K562 (cell line): ENCODE measurements around the gene PCBP3. TPM values are rescaled to one million over a fixed set of nuclear protein-coding genes. Genes with fewer than 3 reads are reported as not detected.
"Not testable (repeated sequence)": the region's sequence is repeated elsewhere in the genome, so short reads cannot be mapped to it uniquely, and the experiment has no call there.

Experiments
- ATAC-seq: fragments of 200-7000 bp; cut with Tn5 transposase; 3 replicates; pipeline ENCODE4 v1.9.1; 2020; ENCODE audit warnings: moderate library complexity
- BruUV-seq: library from RNA; stranded (reverse); fragments of 400-500 nt; replicated peaks from 2 replicates; lab custom pipeline; 2021; lab: Mats Ljungman, UMichigan
- CTCF ChIA-PET: fragments of 300-600 bp; formaldehyde crosslinking; extraction: SDS; loops from one replicate; lab custom pipeline; 2021; ENCODE audit warnings: low intra/inter-chr PET ratio; lab: Yijun Ruan, JAX
- POLR2A ChIA-PET: fragments of 300-600, 350-650 bp; sonication (Branson Sonifier 250); formaldehyde crosslinking; extraction: SDS; loops from one replicate; lab custom pipeline; 2021; ENCODE audit warnings: antibody characterized with exemption, inconsistent platforms; lab: Yijun Ruan, JAX
- DNase-seq, 4 experiments: peaks; one replicate each; pipeline versions ENCODE4 v3.0.0 to v3.0.0-alpha.2; 2011 to 2018; ENCODE audit warnings: low spot score in 3 of 4, mixed read lengths in 3 of 4; ENCODE audit errors: extremely low read depth in 1 of 4
- FAIRE-seq: peaks from 2 replicates; lab custom pipeline; 2011; peaks lifted over from hg19 to GRCh38; lab: Jason Lieb, UNC
- H2AFZ ChIP-seq: 2 replicates; pipeline ENCODE4 v1.6.0; 2011; ENCODE audit warnings: low read depth, low read length, control low read depth, inconsistent platforms
- H3K27ac ChIP-seq: fragments of 200-600 bp; 3 replicates; pipeline ENCODE4 v1.8.0; 2011; ENCODE audit warnings: low read depth, mild to moderate bottlenecking, control low read depth, inconsistent platforms, low read length, moderate library complexity, mixed read lengths; ENCODE audit errors: extremely low read depth
- H3K27me3 ChIP-seq, 2 experiments: fragments of 300-600 bp in 1 of 2; 2 replicates in 1 of 2; 3 replicates in 1 of 2; pipeline versions ENCODE4 v1.6.0 to v1.8.0; 2011; ENCODE audit warnings: inconsistent platforms in 2 of 2, low read length in 2 of 2, mild to moderate bottlenecking in 1 of 2, mixed read lengths in 1 of 2, moderate library complexity in 1 of 2; ENCODE audit not compliant: control insufficient read depth in 2 of 2, insufficient read depth in 2 of 2
- H3K36me3 ChIP-seq: fragments of 300-600 bp; 3 replicates; pipeline ENCODE4 v1.8.0; 2011; ENCODE audit warnings: mild to moderate bottlenecking, low read length, inconsistent platforms; ENCODE audit not compliant: control insufficient read depth, insufficient read depth
- H3K4me1 ChIP-seq, 2 experiments: fragments of 200-600 bp in 1 of 2; replicated peaks in 1 of 2; 2 replicates in 1 of 2; 3 replicates in 1 of 2; pipeline versions ENCODE4 v1.5.1 to v1.8.0; 2011; ENCODE audit warnings: inconsistent platforms in 2 of 2, low read length in 2 of 2, mild to moderate bottlenecking in 1 of 2, mixed read lengths in 1 of 2, moderate library complexity in 1 of 2; ENCODE audit not compliant: control insufficient read depth in 2 of 2, insufficient read depth in 2 of 2
- H3K4me2 ChIP-seq: 2 replicates; pipeline ENCODE4 v1.6.1; 2011; ENCODE audit warnings: low read length, control low read depth, inconsistent platforms, mixed read lengths; ENCODE audit not compliant: insufficient read depth
- H3K4me3 ChIP-seq: fragments of 200-600 bp; sonication (generic), shearing (Covaris generic); 2 replicates; pipeline ENCODE4 v1.5.1; 2016; ENCODE audit warnings: control low read depth, inconsistent platforms
- H3K79me2 ChIP-seq: fragments of 200-600 bp; 3 replicates; pipeline ENCODE4 v1.8.0; 2011; ENCODE audit warnings: low read length, inconsistent platforms; ENCODE audit not compliant: control insufficient read depth, insufficient read depth
- H3K9ac ChIP-seq, 2 experiments: 2 replicates each; pipeline versions ENCODE4 v1.6.0 to v1.6.1; 2011; ENCODE audit warnings: low read depth in 2 of 2, low read length in 2 of 2, control low read depth in 1 of 2, inconsistent platforms in 1 of 2, mild to moderate bottlenecking in 1 of 2, mixed read lengths in 1 of 2; ENCODE audit not compliant: insufficient read depth in 1 of 2
- H3K9me1 ChIP-seq: one replicate; pipeline ENCODE4 v1.6.0; 2011; ENCODE audit warnings: inconsistent platforms, mild to moderate bottlenecking, low read length, moderate library complexity; ENCODE audit not compliant: control insufficient read depth, insufficient read depth
- H3K9me3 ChIP-seq: replicated peaks from 2 replicates; pipeline ENCODE4 v1.5.1; 2011; ENCODE audit warnings: low read depth, low read length, inconsistent platforms; ENCODE audit not compliant: control insufficient read depth, insufficient read depth
- H4K20me1 ChIP-seq: replicated peaks from 2 replicates; pipeline ENCODE4 v1.6.1; 2011; ENCODE audit warnings: low read length, inconsistent platforms, mixed read lengths; ENCODE audit not compliant: control insufficient read depth, insufficient read depth
- HNRNPLL ChIP-seq: fragments of 200-400 bp; formaldehyde crosslinking; IDR thresholded peaks from 2 replicates; pipeline ENCODE4 v1.6.1; 2017; ENCODE audit warnings: low read length, low read depth, mild to moderate bottlenecking; ENCODE audit not compliant: poor library complexity, severe bottlenecking
- WGBS: fragments of 100-300 bp; shearing (Covaris generic); methylation state at CpG from one replicate; pipeline ENCODE4 v1.1.6; 2016; ENCODE audit warnings: low coverage, mixed read lengths; ENCODE audit not compliant: insufficient coverage; ENCODE audit errors: missing lambda C conversion rate; 5-methylcytosine and 5-hydroxymethylcytosine counted together
- in situ Hi-C: fragments of 300-500 bp; cut with MboI; formaldehyde crosslinking; loops from 4 replicates; pipeline ENCODE4 v1.15.0; 2018; ENCODE audit warnings: inconsistent platforms, mixed read lengths
- intact Hi-C: fragments of 100-400 bp; cut with micrococcal nuclease; formaldehyde crosslinking; loops from 2 replicates; pipeline ENCODE4 v1.14.2; 2022
- polyA plus RNA-seq, 8 experiments: library from polyadenylated mRNA; depleted of rRNA in 4 of 8; stranded (reverse) in 5 of 8; unstranded in 3 of 8; fragments of >200 nt; fragmentation: Nextera tagmentation in 2 of 8; fragmentation: Illumina TruSeq in 1 of 8; extraction: Ambion mirVana in 2 of 8; extraction: Trizol in 1 of 8; gene quantifications; 2 replicates each; pipeline versions ENCODE4 v1.2.1 to v1.2.3, GENCODE V29; 2011 to 2014; ENCODE audit warnings: inconsistent platforms in 1 of 8, missing spikeins in 1 of 8
- total RNA-seq, 7 experiments: library from RNA; depleted of rRNA in 6 of 7; stranded (reverse); fragments of >200 nt in 6 of 7; fragmentation: Illumina TruSeq in 2 of 7; extraction: Trizol in 2 of 7; gene quantifications; 2 replicates each; pipeline versions ENCODE4 v1.2.1 to v1.2.3, GENCODE V29; 2011 to 2021; ENCODE audit warnings: low replicate concordance in 1 of 7

PCBP3 gene
- total and polyA plus RNA-seq, 9 of the 15 experiments (the other 6 are each of a cell fraction or from before 2014, with no cell fraction given) = 0.18 TPM; not detected in 8

GRCh38 chr21:45850181-45850580, 206.7 kb downstream of the PCBP3 start:
- Histone ChIP-seq H3K79me2 (no peaks in the 10 kb centered on the region), H3K4me3 (no peak overlapping the region), H3K4me2 (no peak overlapping the region), H3K9me1 (no peaks in the 10 kb centered on the region), H3K4me1 (no peaks in the 10 kb centered on the region), H3K9me3 (no peaks in the 10 kb centered on the region), H4K20me1 (no peaks in the 10 kb centered on the region), H3K9ac (no peak overlapping the region), H3K27ac (no peak overlapping the region), H3K36me3 (no peaks in the 10 kb centered on the region), H2AFZ (no peak overlapping the region), H3K27me3 (peaks cover 35 to 54% of the 10 kb centered on the region in 2 experiments)
- intact Hi-C loops (no loop called here), in situ Hi-C loops (no loop called here)
- FAIRE-seq (no peak), DNase-seq (no peak), ATAC-seq (no peak)
- TF ChIP-seq HNRNPLL = no peak
- 0% methylated on average over 4 of the region's 4 CpGs for WGBS
- CTCF ChIA-PET = no interaction called here
- POLR2A ChIA-PET = no interaction called here
- no TSS peak for BruUV-seq

GRCh38 chr21:45852386-45852785, 208.9 kb downstream of the PCBP3 start:
- intact Hi-C loops, H4K20me1 ChIP-seq, H3K4me2 ChIP-seq, H3K9ac ChIP-seq, H3K27ac ChIP-seq, ATAC-seq, FAIRE-seq, H3K4me1 ChIP-seq, H3K4me3 ChIP-seq, CTCF ChIA-PET, H3K9me3 ChIP-seq, H2AFZ ChIP-seq, H3K9me1 ChIP-seq, BruUV-seq, H3K79me2 ChIP-seq, H3K36me3 ChIP-seq, DNase-seq, in situ Hi-C loops: not testable (repeated sequence)
- POLR2A ChIA-PET = interaction anchor here (0.7 kb wide), 1 partner anchor 391 kb away, joined by 3 read pairs; no protein-coding TSS in a partner anchor
- WGBS = 2% methylated on average over 5 of the region's 5 CpGs
- peaks cover 42 to 48% of the 10 kb centered on the region in 2 experiments for H3K27me3 ChIP-seq
